ENCODE data around the gene APOBR. TPM values are rescaled to one million over a fixed set of nuclear protein-coding genes. Genes with fewer than 3 reads are reported as not detected.

APOBR gene, protein sequence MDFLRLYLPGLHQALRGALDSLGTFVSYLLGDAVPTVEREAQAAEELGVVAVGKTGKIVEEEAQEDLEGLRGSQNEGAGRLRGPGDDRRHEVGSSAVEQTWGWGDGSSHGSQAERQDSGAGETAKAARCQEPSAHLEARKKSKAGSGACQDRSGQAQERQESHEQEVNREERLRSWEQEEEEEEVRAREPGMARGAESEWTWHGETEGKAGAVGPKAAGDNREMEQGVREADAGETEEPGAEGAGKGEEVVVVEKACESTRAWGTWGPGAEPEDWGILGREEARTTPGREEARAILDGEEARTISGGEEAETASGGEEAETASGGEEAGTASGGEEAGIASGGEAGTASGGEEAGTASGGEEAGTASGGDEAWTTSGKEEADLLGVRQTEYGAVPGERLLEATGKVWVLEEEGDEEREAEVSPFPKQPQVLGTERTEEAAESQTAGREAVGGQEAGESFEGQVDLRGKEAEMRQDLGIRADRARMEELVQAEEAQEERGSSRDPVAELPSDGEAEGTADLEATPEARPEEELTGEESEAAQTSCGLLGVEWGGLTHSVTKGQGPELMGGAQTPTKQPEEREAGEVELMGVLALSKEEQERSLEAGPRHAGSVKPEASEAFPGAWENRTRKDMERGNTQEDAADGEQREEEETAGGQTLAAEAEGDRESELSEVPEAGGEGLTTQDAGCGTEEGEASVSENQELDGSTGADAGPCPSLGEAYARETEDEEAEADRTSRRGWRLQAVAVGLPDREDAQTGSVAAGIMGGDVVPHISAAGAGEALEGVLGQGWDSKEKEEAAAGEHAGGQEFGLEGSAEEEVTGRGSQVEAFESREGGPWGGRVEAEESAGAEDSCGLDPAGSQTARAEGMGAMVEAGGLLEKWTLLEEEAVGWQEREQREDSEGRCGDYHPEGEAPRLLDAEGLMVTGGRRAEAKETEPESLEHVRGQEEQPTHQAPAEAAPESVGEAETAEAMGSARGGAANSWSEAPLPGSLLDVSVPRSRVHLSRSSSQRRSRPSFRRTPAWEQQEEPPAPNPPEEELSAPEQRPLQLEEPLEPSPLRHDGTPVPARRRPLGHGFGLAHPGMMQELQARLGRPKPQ
- total RNA-seq, result not detected in 2 replicates

DNA sequence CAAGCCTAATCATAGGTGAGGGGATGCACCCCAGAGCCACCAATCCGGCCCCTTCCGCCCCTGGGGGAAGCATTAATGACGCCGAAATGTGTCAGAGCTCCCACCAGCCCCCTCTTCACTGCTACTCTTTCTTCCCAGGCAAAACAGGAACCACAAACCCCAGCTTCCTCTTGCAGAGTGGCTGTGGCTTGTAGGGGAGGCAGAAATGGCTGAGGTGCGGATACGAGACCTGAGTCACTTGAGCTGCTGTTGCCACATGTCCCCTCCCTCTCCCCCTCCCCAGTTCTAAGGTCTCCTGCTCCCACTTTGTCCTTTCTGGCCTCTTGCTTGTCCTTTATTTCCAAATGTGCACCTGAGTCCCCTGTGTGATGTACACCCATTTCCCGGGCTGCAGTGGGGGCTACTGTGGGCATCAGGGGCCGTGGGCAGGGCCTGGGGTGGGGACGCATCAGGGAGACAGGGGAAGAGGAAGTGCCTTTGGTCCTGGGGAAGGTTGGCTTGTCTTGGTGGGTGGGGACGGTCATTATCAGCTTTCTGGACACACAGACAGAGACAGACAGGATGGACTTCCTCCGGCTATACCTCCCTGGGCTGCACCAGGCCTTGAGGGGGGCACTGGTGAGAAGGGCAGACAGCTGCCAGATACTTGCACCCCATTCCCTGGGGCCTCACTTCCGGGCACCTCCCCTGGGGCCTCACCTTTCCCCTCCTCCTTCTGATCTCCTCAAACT lies at the start of gene APOBR:
Gene APOBR, plus strand, starts transcription at position 523 of the 731 bp plus-strand sequence. Its CDS starts 39 bp downstream, at position 562.

DNA sequence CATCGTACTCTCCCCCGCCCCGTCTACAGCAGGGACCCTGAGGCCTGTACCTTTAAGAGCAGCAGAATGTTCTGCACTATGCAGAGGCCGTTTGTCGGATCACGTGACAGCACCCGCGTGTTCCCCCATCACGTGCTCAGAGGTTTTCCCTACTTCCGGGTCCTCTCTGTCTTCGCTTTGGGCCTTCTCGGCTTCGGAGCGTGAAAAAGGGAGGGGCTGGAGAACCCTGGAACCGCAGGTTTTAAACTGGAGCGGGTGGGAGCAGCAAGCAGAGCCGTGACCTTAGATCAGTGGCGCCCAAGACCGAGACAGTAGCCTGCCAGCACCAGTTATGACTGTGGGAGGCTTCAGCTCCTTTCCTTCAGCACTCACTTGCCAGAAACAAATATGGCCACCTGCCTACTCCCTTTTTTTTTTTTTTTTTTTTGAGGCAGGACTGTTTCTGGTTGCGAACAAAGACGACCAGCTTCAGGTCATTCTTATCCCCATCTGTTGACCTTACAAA lies 2.4 kb upstream of the APOBR start, which contains the start of gene CLN3:
Gene CLN3, minus strand, starts transcription at position 105 of the 505 bp plus-strand sequence. CDS start 315 bp downstream, outside the sequence.

DNA sequence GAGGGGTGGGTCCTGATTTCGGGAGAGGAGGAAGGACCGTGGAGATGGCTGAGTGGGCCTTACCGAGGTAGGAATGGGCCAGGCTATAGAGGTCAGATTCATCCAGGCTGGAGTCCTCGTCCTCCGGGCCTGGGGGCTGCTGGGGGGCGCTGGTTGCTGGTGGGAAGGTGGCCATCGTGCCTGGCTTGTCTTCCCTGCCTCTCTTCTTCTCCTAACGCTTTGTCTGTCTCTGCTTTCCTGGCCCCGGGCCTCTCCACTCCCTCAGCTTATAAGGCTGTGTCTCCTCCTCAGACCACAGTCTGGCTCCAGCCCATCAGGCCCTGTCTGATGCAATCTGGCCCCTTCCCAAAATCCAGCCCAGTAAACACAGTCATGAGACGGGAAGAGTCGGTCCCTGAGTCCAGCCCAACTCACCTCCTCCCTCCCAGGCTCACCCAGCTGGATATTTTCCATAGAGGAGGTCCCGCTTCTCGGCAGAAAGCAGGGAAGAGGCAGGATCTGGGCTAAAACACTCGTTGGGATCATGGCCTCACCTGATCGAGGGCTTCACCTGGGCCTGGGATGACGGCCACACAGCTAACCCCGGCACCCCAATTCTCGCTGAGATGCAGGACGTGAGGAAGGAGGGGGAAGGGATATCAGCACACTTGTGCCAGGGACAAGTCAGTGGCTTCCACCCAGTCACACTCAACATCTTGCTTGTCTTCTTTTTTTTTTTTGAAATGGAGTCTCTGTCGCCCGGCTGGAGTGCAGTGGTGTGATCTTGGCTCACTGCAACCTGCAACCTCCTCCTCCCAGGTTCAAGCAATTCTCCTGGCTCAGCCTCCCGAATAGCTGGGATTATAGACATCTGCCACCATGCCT lies 44.5 kb downstream of the APOBR start, which contains the start of gene NUPR1:
Gene NUPR1, minus strand, starts transcription at position 242 of the 864 bp plus-strand sequence. Its CDS starts 67 bp downstream, at position 175.

Other genes starting within 250 kb of the APOBR start
- not detected in 2 replicates for gene SBK1, start 202.1 kb upstream of the APOBR start, total RNA-seq
- not detected in 2 replicates for gene NPIPB6, start 131.1 kb upstream of the APOBR start, total RNA-seq
- gene EIF3CL, start 90.8 kb upstream of the APOBR start, total RNA-seq, result 98.3 and 103 TPM in 2 replicates
- not detected in 2 replicates for gene NPIPB7, start 22.3 kb upstream of the APOBR start, total RNA-seq
- 13.2 and 14.3 TPM in 2 replicates for gene CLN3, start 2.6 kb upstream of the APOBR start, total RNA-seq
- gene IL27, start 12.2 kb downstream of the APOBR start, total RNA-seq, result not detected in 2 replicates
- gene NUPR1, start 44.3 kb downstream of the APOBR start, total RNA-seq, result 7.2 and 11.0 TPM in 2 replicates
- 8.8 and 9.0 TPM in 2 replicates for gene SGF29, start 59.3 kb downstream of the APOBR start, total RNA-seq
- not detected in 2 replicates for gene SULT1A2, start 102.4 kb downstream of the APOBR start, total RNA-seq
- gene SULT1A1, start 115.4 kb downstream of the APOBR start, total RNA-seq, result 0.20 and 0.37 TPM in 2 replicates
- 0.39 TPM in 1 of 2 replicates, not detected in the other for gene NPIPB8, start 143.4 kb downstream of the APOBR start, total RNA-seq
- 112 and 118 TPM in 2 replicates for gene EIF3C, start 216.8 kb downstream of the APOBR start, total RNA-seq